T-helper 17 cell (primary cell): ENCODE measurements around the gene TLCD2. TPM values are rescaled to one million over a fixed set of nuclear protein-coding genes. Genes with fewer than 3 reads are reported as not detected.
"Not testable (repeated sequence)": the region's sequence is repeated elsewhere in the genome, so short reads cannot be mapped to it uniquely, and the experiment has no call there.

Experiments
- ATAC-seq: fragments of 150-1000 bp; cut with Tn5 transposase; 2 replicates; pipeline ENCODE4 v1.10.0; 2021; ENCODE audit warnings: mild to moderate bottlenecking, moderate library complexity
- DNase-seq, 3 donors: peaks; one replicate each; pipeline versions ENCODE4 v3.0.0 to v3.0.0-alpha.2; 2020 to 2021
- H3K9me3 ChIP-seq: one replicate; pipeline ENCODE4 v1.7.0; 2013; ENCODE audit warnings: low read length, mild to moderate bottlenecking; ENCODE audit not compliant: control insufficient read depth, poor library complexity, severe bottlenecking
- H3K27ac Mint-ChIP-seq: one replicate; pipeline ENCODE4 v1.8.0; 2022; ENCODE audit warnings: mild to moderate bottlenecking, moderate library complexity, mixed read lengths
- H3K27me3 Mint-ChIP-seq: one replicate; pipeline ENCODE4 v1.8.0; 2022; ENCODE audit warnings: mixed read lengths
- H3K36me3 Mint-ChIP-seq: one replicate; pipeline ENCODE4 v1.8.0; 2022; ENCODE audit warnings: low read depth, mixed read lengths
- H3K4me1 Mint-ChIP-seq: one replicate; pipeline ENCODE4 v1.8.0; 2022; ENCODE audit warnings: mild to moderate bottlenecking, mixed read lengths
- H3K4me3 Mint-ChIP-seq: one replicate; pipeline ENCODE4 v1.8.0; 2022; ENCODE audit warnings: mild to moderate bottlenecking, moderate library complexity, mixed read lengths
- total RNA-seq, 4 donors: library from RNA in 2 of 4; stranded (reverse) in 2 of 4; gene quantifications; one replicate each; pipeline ENCODE4 v1.2.3 and lab custom pipeline; 2022 to 2026

TLCD2 gene
- total RNA-seq, 2 donors from 2014 or later, result 0.26 to 1.4 TPM

GRCh38 chr17:1708791-1709346, 1.3 kb downstream of the TLCD2 start:
- ATAC-seq, DNase-seq, H3K36me3 Mint-ChIP-seq, H3K9me3 ChIP-seq, H3K27me3 Mint-ChIP-seq: not testable (repeated sequence)
- H3K4me1 Mint-ChIP-seq, result peaks cover 19% of the 10 kb centered on the region
- peak overlapping the region; percentile 80 for H3K4me3 Mint-ChIP-seq
- H3K27ac Mint-ChIP-seq, result peak overlapping the region; percentile 73

- ATAC-seq (peak; percentile 86), DNase-seq (no peak)
- Mint-ChIP-seq H3K27ac (peak overlapping the region; percentile 80), H3K36me3 (peaks cover 3% of the 10 kb centered on the region), H3K27me3 (peaks cover 10% of the 10 kb centered on the region), H3K4me3 (peak overlapping the region; percentile 50), H3K4me1 (peaks cover 23% of the 10 kb centered on the region)
- no peaks in the 10 kb centered on the region for H3K9me3 ChIP-seq
Observed at GRCh38 chr17:1707107-1707506, 3.1 kb downstream of the TLCD2 start.

GRCh38 chr17:1705004-1705403, 5.2 kb downstream of the TLCD2 start:
- peaks cover 14% of the 10 kb centered on the region for H3K4me1 Mint-ChIP-seq
- peaks cover 10% of the 10 kb centered on the region for H3K27me3 Mint-ChIP-seq
- DNase-seq (no peak), ATAC-seq (no peak)
- no peak overlapping the region for H3K27ac Mint-ChIP-seq
- peaks cover 3% of the 10 kb centered on the region for H3K36me3 Mint-ChIP-seq
- peak overlapping the region; percentile 39 for H3K4me3 Mint-ChIP-seq
- no peaks in the 10 kb centered on the region for H3K9me3 ChIP-seq

GRCh38 chr17:1703063-1703462, 7.1 kb downstream of the TLCD2 start:
- Mint-ChIP-seq H3K4me3 (no peak overlapping the region), H3K27me3 (peaks cover 10% of the 10 kb centered on the region), H3K36me3 (peaks cover 3% of the 10 kb centered on the region), H3K4me1 (peaks cover 11% of the 10 kb centered on the region), H3K27ac (no peak overlapping the region)
- DNase-seq (no peak), ATAC-seq (no peak)
- no peaks in the 10 kb centered on the region for H3K9me3 ChIP-seq

- not testable (repeated sequence) for ATAC-seq, H3K27ac Mint-ChIP-seq, H3K36me3 Mint-ChIP-seq, H3K4me1 Mint-ChIP-seq, H3K9me3 ChIP-seq, H3K4me3 Mint-ChIP-seq, H3K27me3 Mint-ChIP-seq, DNase-seq
Observed at GRCh38 chr17:1699891-1700290, 10.3 kb downstream of the TLCD2 start.

GRCh38 chr17:1697681-1698080, 12.5 kb downstream of the TLCD2 start:
- no peaks in the 10 kb centered on the region for H3K4me1 Mint-ChIP-seq
- no peak overlapping the region for H3K4me3 Mint-ChIP-seq
- no peaks in the 10 kb centered on the region for H3K27me3 Mint-ChIP-seq
- ATAC-seq (no peak), DNase-seq (no peak)
- no peak overlapping the region for H3K27ac Mint-ChIP-seq
- H3K9me3 ChIP-seq, result no peaks in the 10 kb centered on the region
- H3K36me3 Mint-ChIP-seq, result no peaks in the 10 kb centered on the region

GRCh38 chr17:1695365-1695764, 14.8 kb downstream of the TLCD2 start:
- Mint-ChIP-seq H3K4me3 (no peak overlapping the region), H3K27ac (no peak overlapping the region), H3K27me3 (no peaks in the 10 kb centered on the region), H3K4me1 (no peaks in the 10 kb centered on the region), H3K36me3 (peaks cover 3% of the 10 kb centered on the region)
- no peaks in the 10 kb centered on the region for H3K9me3 ChIP-seq
- DNase-seq (no peak), ATAC-seq (no peak)

- DNase-seq, result no peak
- Mint-ChIP-seq H3K4me3 (no peak overlapping the region), H3K4me1 (no peaks in the 10 kb centered on the region), H3K36me3 (peaks cover 3% of the 10 kb centered on the region), H3K27ac (no peak overlapping the region), H3K27me3 (no peaks in the 10 kb centered on the region)
- no peaks in the 10 kb centered on the region for H3K9me3 ChIP-seq
- no peak for ATAC-seq
Observed at GRCh38 chr17:1693339-1693738, 16.8 kb downstream of the TLCD2 start.

- ATAC-seq, result no peak
- Mint-ChIP-seq H3K36me3 (peaks cover 3% of the 10 kb centered on the region), H3K4me1 (no peaks in the 10 kb centered on the region), H3K27me3 (no peaks in the 10 kb centered on the region), H3K4me3 (no peak overlapping the region), H3K27ac (no peak overlapping the region)
- DNase-seq, result no peak
- no peaks in the 10 kb centered on the region for H3K9me3 ChIP-seq
Observed at GRCh38 chr17:1690544-1691221, 19.5 kb downstream of the TLCD2 start.

- H3K27me3 Mint-ChIP-seq, ATAC-seq, DNase-seq, H3K27ac Mint-ChIP-seq, H3K36me3 Mint-ChIP-seq, H3K9me3 ChIP-seq, H3K4me3 Mint-ChIP-seq: not testable (repeated sequence)
- peaks cover 15% of the 10 kb centered on the region for H3K4me1 Mint-ChIP-seq
Observed at GRCh38 chr17:1688405-1688804, 21.8 kb downstream of the TLCD2 start.

- H3K4me3 Mint-ChIP-seq, result peak overlapping the region; percentile 7
- H3K27ac Mint-ChIP-seq, result no peak overlapping the region
- peaks cover 9% of the 10 kb centered on the region for H3K36me3 Mint-ChIP-seq
- ATAC-seq (no peak), DNase-seq (no peak)
- no peaks in the 10 kb centered on the region for H3K27me3 Mint-ChIP-seq
- H3K9me3 ChIP-seq, result no peaks in the 10 kb centered on the region
- H3K4me1 Mint-ChIP-seq, result peaks cover 26% of the 10 kb centered on the region
Observed at GRCh38 chr17:1686086-1686485, 24.1 kb downstream of the TLCD2 start.

GRCh38 chr17:1684378-1685189, 25.6 kb downstream of the TLCD2 start, which contains the start of gene PRPF8:
Gene PRPF8 (minus strand): TSS chr17:1684867. CDS start chr17:1684571, 296 bp downstream.
- peak; percentile 98 for ATAC-seq
- Mint-ChIP-seq H3K27ac (peak within 1 kb of the TSS; percentile 97), H3K27me3 (no peaks in the 10 kb centered on the region)

GRCh38 chr17:1683459-1683858, 26.7 kb downstream of the TLCD2 start:
- DNase-seq, result no peak
- H3K4me3 Mint-ChIP-seq, result peak overlapping the region; percentile 99
- no peak for ATAC-seq

More at GRCh38 chr17:1684378-1685189, 25.6 kb downstream of the TLCD2 start, which contains the start of gene PRPF8:
- peaks cover 35% of the 10 kb centered on the region for H3K4me1 Mint-ChIP-seq
- H3K4me3 Mint-ChIP-seq, result peak within 1 kb of the TSS; percentile 99
- H3K9me3 ChIP-seq, result no peaks in the 10 kb centered on the region
- peak; percentile 96 to 97 (median 97) for DNase-seq
- peaks cover 17% of the 10 kb centered on the region for H3K36me3 Mint-ChIP-seq

More at GRCh38 chr17:1683459-1683858, 26.7 kb downstream of the TLCD2 start:
- Mint-ChIP-seq H3K27me3 (no peaks in the 10 kb centered on the region), H3K27ac (peak overlapping the region; percentile 97), H3K4me1 (peaks cover 35% of the 10 kb centered on the region), H3K36me3 (peaks cover 17% of the 10 kb centered on the region)
- H3K9me3 ChIP-seq, result no peaks in the 10 kb centered on the region
